HepG2 (cell line): Measurements from ENCODE around the gene TYR. TPM values are rescaled to one million over a fixed set of nuclear protein-coding genes. Genes with fewer than 3 reads are reported as not detected.

ENCODE experiments used
- ATAC-seq: fragments of 200-7000 bp; cut with Tn5 transposase; 3 replicates; pipeline ENCODE4 v1.9.1; 2020; ENCODE audit warnings: mild to moderate bottlenecking, moderate library complexity
- BruUV-seq: library from RNA; stranded (reverse); fragments of 400-500 nt; replicated peaks from 2 replicates; lab custom pipeline; 2021; lab: Mats Ljungman, UMichigan
- CTCF ChIA-PET: fragments of 300-600 bp; formaldehyde crosslinking; extraction: SDS; loops from one replicate; lab custom pipeline; 2021; ENCODE audit warnings: low total read pairs, inconsistent platforms, low intra/inter-chr PET ratio; lab: Yijun Ruan, JAX
- POLR2A ChIA-PET: fragments of 350-600 bp; sonication (Branson Sonifier 250); formaldehyde crosslinking; loops from one replicate; lab custom pipeline; 2020; ENCODE audit warnings: antibody characterized with exemption, inconsistent platforms; lab: Yijun Ruan, JAX
- DNase-seq: peaks from one replicate; pipeline ENCODE4 v3.0.0-alpha.2; 2015; ENCODE audit warnings: low spot score
- FAIRE-seq: peaks from 3 replicates; lab custom pipeline; 2011; peaks lifted over from hg19 to GRCh38; lab: Jason Lieb, UNC
- H2AFZ ChIP-seq: one replicate; pipeline ENCODE4 v1.6.1; 2011; ENCODE audit warnings: low read length, inconsistent platforms
- H3K27ac ChIP-seq: fragments of 300-600 bp; 3 replicates; pipeline ENCODE4 v1.8.0; 2011; ENCODE audit warnings: mixed run types, mild to moderate bottlenecking, mixed read lengths, low read length, inconsistent platforms; ENCODE audit not compliant: insufficient read depth; ENCODE audit errors: extremely low read length
- H3K27me3 ChIP-seq, 2 experiments: fragments of 200-600 bp in 1 of 2; 2 replicates in 1 of 2; 3 replicates in 1 of 2; pipeline versions ENCODE4 v1.6.0 to v1.8.0; 2011; ENCODE audit warnings: low read length in 2 of 2, mild to moderate bottlenecking in 2 of 2, moderate library complexity in 2 of 2, inconsistent platforms in 1 of 2; ENCODE audit not compliant: insufficient read depth in 2 of 2, control insufficient read depth in 1 of 2
- H3K36me3 ChIP-seq, 2 experiments: fragments of 200-600 bp in 1 of 2; replicated peaks in 1 of 2; 2 replicates in 1 of 2; 3 replicates in 1 of 2; pipeline versions ENCODE4 v1.5.1 to v1.8.0; 2011; ENCODE audit warnings: low read length in 2 of 2, inconsistent platforms in 1 of 2; ENCODE audit not compliant: insufficient read depth in 2 of 2, control insufficient read depth in 1 of 2
- H3K4me1 ChIP-seq: 2 replicates; pipeline ENCODE4 v1.5.1; 2012; ENCODE audit warnings: low read length, inconsistent platforms; ENCODE audit not compliant: insufficient read depth
- H3K4me2 ChIP-seq: 2 replicates; pipeline ENCODE4 v1.6.0; 2011; ENCODE audit warnings: low read depth, low read length, inconsistent platforms
- H3K4me3 ChIP-seq, 3 experiments: fragments of 200-600 bp in 1 of 3; sonication (generic), shearing (Covaris generic) in 1 of 3; replicated peaks in 1 of 3; 2 replicates each; pipeline ENCODE4 v1.5.1; 2011 to 2016; ENCODE audit warnings: low read length in 3 of 3, inconsistent platforms in 2 of 3, low read depth in 2 of 3, mild to moderate bottlenecking in 2 of 3, control low read depth in 1 of 3, mixed read lengths in 1 of 3; ENCODE audit not compliant: insufficient read depth in 1 of 3
- H3K79me2 ChIP-seq: one replicate; pipeline ENCODE4 v1.6.1; 2011; ENCODE audit warnings: low read length, inconsistent platforms; ENCODE audit not compliant: insufficient read depth
- H3K9ac ChIP-seq: 2 replicates; pipeline ENCODE4 v1.6.0; 2011; ENCODE audit warnings: mild to moderate bottlenecking, low read depth, low read length, inconsistent platforms; ENCODE audit not compliant: insufficient read depth
- H3K9me3 ChIP-seq: 2 replicates; pipeline ENCODE4 v1.5.1; 2012; ENCODE audit warnings: mild to moderate bottlenecking, low read length
- H4K20me1 ChIP-seq: 2 replicates; pipeline ENCODE4 v1.6.0; 2011; ENCODE audit warnings: inconsistent platforms, mild to moderate bottlenecking, low read length, moderate library complexity; ENCODE audit not compliant: insufficient read depth
- CCAR2 ChIP-seq: fragments of 200-400 bp; formaldehyde crosslinking; optimal IDR thresholded peaks from 2 replicates; pipeline ENCODE3; 2018; ENCODE audit warnings: low read depth, mild to moderate bottlenecking, low read length, moderate library complexity
- NPAS2 ChIP-seq: sonication (generic); formaldehyde crosslinking; IDR thresholded peaks from 2 replicates; pipeline ENCODE4 v1.8.0; 2022; ENCODE audit warnings: mild to moderate bottlenecking, missing genetic modification reagents, borderline replicate concordance
- RFX5 ChIP-seq: IDR thresholded peaks from 2 replicates; pipeline ENCODE4 v1.6.1; 2011; ENCODE audit warnings: low read depth, low read length, improper control_type of control experiment
- SIN3B ChIP-seq: fragments of 150-350 bp; IDR thresholded peaks from 2 replicates; pipeline ENCODE4 v1.6.1; 2014; ENCODE audit warnings: low read length
- SNRNP70 ChIP-seq: fragments of 200-400 bp; formaldehyde crosslinking; IDR thresholded peaks from 2 replicates; pipeline ENCODE4 v1.6.1; 2017; ENCODE audit warnings: mild to moderate bottlenecking, low read depth, low read length, moderate library complexity
- TP53 ChIP-seq: sonication (generic); formaldehyde crosslinking; conservative IDR thresholded peaks from 2 replicates; pipeline ENCODE4 v1.4.0; 2020; ENCODE audit warnings: missing genetic modification reagents
- ZBTB3 ChIP-seq: sonication (generic); formaldehyde crosslinking; IDR thresholded peaks from 2 replicates; pipeline ENCODE4 v1.4.0; 2020; ENCODE audit warnings: low read depth, mild to moderate bottlenecking, moderate library complexity, missing genetic modification reagents, borderline replicate concordance
- ZNF138 ChIP-seq: sonication (generic); formaldehyde crosslinking; IDR thresholded peaks from 2 replicates; pipeline ENCODE4 v1.5.0; 2020; ENCODE audit warnings: mild to moderate bottlenecking, low read depth, missing genetic modification reagents
- ZNF678 ChIP-seq: sonication (generic); formaldehyde crosslinking; IDR thresholded peaks from 2 replicates; pipeline ENCODE4 v1.4.0; 2020; ENCODE audit warnings: mild to moderate bottlenecking, missing genetic modification reagents
- ZSCAN9 ChIP-seq: IDR thresholded peaks from 2 replicates; pipeline ENCODE4 v1.6.1; 2016; ENCODE audit warnings: borderline replicate concordance
- ZZZ3 ChIP-seq: sonication (generic); formaldehyde crosslinking; IDR thresholded peaks from 2 replicates; pipeline ENCODE4 v1.4.0; 2020; ENCODE audit warnings: missing genetic modification reagents, mild to moderate bottlenecking, borderline replicate concordance
- WGBS: methylation state at CpG from one replicate; pipeline ENCODE4 v1.1.6; 2017; ENCODE audit warnings: low lambda C conversion rate; 5-methylcytosine and 5-hydroxymethylcytosine counted together
- in situ Hi-C: cut with HindIII; loops from 2 replicates; pipeline ENCODE4 v1.10.0; 2017; ENCODE audit warnings: low pct_unique_long_range_greater_than_20kb; ENCODE audit not compliant: extremely low pct_ligation_motif_present
- intact Hi-C: fragments of 100-400 bp; cut with micrococcal nuclease; formaldehyde crosslinking; loops from one replicate; pipeline ENCODE4 v1.10.0; 2022; ENCODE audit not compliant: unreplicated experiment
- polyA plus RNA-seq, 8 experiments: library from polyadenylated mRNA; depleted of rRNA in 3 of 8; stranded (reverse) in 7 of 8; unstranded in 1 of 8; fragments of >200 nt; fragmentation: Illumina TruSeq in 4 of 8; extraction: Trizol in 4 of 8; gene quantifications; 2 replicates each; pipeline versions ENCODE4 v1.2.1 to v1.2.3, GENCODE V29; 2011 to 2016; ENCODE audit warnings: low read depth in 4 of 8, missing spikeins in 1 of 8, mixed read lengths in 1 of 8; ENCODE audit not compliant: insufficient read depth in 1 of 8
- total RNA-seq, 5 experiments: library from RNA; depleted of rRNA; stranded (reverse); fragments of >200 nt; fragmentation: Illumina TruSeq; extraction: Trizol; gene quantifications; 2 replicates each; pipeline ENCODE4 v1.2.3, GENCODE V29; 2016; ENCODE audit warnings: low read depth in 1 of 5
- TF ChIP-seq, protein P1 (sequence below): sonication (generic); formaldehyde crosslinking; conservative IDR thresholded peaks from 2 replicates; pipeline ENCODE4 v1.4.0; 2020; ENCODE audit warnings: missing genetic modification reagents
- TF ChIP-seq, protein P2 (sequence below): sonication (generic); formaldehyde crosslinking; IDR thresholded peaks from 2 replicates; pipeline ENCODE4 v1.4.0; 2020; ENCODE audit warnings: low read depth, missing genetic modification reagents
- TF ChIP-seq, protein P3 (sequence below): sonication (generic); formaldehyde crosslinking; IDR thresholded peaks from 2 replicates; pipeline ENCODE4 v1.5.1; 2020; ENCODE audit warnings: mild to moderate bottlenecking, missing genetic modification reagents, moderate library complexity
- TF ChIP-seq, protein P4 (sequence below): sonication (generic); formaldehyde crosslinking; IDR thresholded peaks from 2 replicates; pipeline ENCODE4 v1.4.0; 2020; ENCODE audit warnings: missing genetic modification reagents; ENCODE audit errors: not compliant biosample characterization

Gene TYR
- total and polyA plus RNA-seq, 2 of the 13 experiments (the other 11 are each of a cell fraction or from before 2014, with no cell fraction given): not detected

DNA sequence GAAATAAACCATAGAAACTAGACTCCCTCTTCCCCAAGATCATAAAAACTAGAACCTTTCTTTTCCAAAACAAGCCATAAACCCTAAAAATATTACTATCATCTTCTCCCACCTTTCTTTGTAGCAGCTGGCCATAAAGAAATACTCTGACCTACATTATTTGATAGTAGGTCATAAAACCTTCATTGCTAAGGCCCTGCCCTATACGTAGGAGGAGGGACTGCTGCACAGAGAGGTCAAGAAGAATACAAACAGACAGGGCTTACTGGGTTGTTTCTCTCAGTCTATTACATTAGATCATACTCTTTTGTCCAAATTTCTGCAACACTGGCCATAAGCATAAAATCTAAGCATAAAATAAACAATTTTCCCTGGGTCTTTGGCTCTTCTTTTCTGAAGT is 101.5 kb downstream of the TYR start:
- Histone ChIP-seq H2AFZ (no peak overlapping the region), H4K20me1 (no peaks in the 10 kb centered on the region), H3K79me2 (no peaks in the 10 kb centered on the region), H3K4me1 (no peaks in the 10 kb centered on the region), H3K36me3 (no peaks in the 10 kb centered on the region), H3K9ac (no peak overlapping the region), H3K4me2 (no peak overlapping the region), H3K27ac (no peak overlapping the region), H3K9me3 (no peaks in the 10 kb centered on the region), H3K4me3 (no peak overlapping the region), H3K27me3 (no peaks in the 10 kb centered on the region)
- DNase-seq (no peak), ATAC-seq (no peak), FAIRE-seq (no peak)
- WGBS: 12% methylated on average over 1 of the region's 1 CpG
- BruUV-seq: no TSS peak
- CTCF ChIA-PET: no interaction called here
- in situ Hi-C loops: no loop called here
- POLR2A ChIA-PET: no interaction called here
- intact Hi-C loops: no loop called here
- TF ChIP-seq RFX5 (no peak), ZZZ3 (CRISPR knock-in tag) (no peak), ZNF138 (CRISPR knock-in tag) (no peak), SIN3B (no peak), ZNF678 (CRISPR knock-in tag) (no peak), SNRNP70 (no peak), CCAR2 (no peak), ZBTB3 (CRISPR knock-in tag) (no peak), NPAS2 (CRISPR knock-in tag) (no peak), TP53 (no peak), ZSCAN9 (no peak)
- TF ChIP-seq, protein P1, sequence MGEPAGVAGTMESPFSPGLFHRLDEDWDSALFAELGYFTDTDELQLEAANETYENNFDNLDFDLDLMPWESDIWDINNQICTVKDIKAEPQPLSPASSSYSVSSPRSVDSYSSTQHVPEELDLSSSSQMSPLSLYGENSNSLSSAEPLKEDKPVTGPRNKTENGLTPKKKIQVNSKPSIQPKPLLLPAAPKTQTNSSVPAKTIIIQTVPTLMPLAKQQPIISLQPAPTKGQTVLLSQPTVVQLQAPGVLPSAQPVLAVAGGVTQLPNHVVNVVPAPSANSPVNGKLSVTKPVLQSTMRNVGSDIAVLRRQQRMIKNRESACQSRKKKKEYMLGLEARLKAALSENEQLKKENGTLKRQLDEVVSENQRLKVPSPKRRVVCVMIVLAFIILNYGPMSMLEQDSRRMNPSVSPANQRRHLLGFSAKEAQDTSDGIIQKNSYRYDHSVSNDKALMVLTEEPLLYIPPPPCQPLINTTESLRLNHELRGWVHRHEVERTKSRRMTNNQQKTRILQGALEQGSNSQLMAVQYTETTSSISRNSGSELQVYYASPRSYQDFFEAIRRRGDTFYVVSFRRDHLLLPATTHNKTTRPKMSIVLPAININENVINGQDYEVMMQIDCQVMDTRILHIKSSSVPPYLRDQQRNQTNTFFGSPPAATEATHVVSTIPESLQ (CRISPR knock-in tag): no peak
- TF ChIP-seq, protein P2, sequence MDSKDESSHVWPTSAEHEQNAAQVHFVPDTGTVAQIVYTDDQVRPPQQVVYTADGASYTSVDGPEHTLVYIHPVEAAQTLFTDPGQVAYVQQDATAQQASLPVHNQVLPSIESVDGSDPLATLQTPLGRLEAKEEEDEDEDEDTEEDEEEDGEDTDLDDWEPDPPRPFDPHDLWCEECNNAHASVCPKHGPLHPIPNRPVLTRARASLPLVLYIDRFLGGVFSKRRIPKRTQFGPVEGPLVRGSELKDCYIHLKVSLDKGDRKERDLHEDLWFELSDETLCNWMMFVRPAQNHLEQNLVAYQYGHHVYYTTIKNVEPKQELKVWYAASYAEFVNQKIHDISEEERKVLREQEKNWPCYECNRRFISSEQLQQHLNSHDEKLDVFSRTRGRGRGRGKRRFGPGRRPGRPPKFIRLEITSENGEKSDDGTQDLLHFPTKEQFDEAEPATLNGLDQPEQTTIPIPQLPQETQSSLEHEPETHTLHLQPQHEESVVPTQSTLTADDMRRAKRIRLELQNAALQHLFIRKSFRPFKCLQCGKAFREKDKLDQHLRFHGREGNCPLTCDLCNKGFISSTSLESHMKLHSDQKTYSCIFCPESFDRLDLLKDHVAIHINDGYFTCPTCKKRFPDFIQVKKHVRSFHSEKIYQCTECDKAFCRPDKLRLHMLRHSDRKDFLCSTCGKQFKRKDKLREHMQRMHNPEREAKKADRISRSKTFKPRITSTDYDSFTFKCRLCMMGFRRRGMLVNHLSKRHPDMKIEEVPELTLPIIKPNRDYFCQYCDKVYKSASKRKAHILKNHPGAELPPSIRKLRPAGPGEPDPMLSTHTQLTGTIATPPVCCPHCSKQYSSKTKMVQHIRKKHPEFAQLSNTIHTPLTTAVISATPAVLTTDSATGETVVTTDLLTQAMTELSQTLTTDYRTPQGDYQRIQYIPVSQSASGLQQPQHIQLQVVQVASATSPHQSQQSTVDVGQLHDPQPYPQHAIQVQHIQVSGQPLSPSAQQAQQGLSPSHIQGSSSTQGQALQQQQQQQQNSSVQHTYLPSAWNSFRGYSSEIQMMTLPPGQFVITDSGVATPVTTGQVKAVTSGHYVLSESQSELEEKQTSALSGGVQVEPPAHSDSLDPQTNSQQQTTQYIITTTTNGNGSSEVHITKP: no peak
- TF ChIP-seq, protein P3, sequence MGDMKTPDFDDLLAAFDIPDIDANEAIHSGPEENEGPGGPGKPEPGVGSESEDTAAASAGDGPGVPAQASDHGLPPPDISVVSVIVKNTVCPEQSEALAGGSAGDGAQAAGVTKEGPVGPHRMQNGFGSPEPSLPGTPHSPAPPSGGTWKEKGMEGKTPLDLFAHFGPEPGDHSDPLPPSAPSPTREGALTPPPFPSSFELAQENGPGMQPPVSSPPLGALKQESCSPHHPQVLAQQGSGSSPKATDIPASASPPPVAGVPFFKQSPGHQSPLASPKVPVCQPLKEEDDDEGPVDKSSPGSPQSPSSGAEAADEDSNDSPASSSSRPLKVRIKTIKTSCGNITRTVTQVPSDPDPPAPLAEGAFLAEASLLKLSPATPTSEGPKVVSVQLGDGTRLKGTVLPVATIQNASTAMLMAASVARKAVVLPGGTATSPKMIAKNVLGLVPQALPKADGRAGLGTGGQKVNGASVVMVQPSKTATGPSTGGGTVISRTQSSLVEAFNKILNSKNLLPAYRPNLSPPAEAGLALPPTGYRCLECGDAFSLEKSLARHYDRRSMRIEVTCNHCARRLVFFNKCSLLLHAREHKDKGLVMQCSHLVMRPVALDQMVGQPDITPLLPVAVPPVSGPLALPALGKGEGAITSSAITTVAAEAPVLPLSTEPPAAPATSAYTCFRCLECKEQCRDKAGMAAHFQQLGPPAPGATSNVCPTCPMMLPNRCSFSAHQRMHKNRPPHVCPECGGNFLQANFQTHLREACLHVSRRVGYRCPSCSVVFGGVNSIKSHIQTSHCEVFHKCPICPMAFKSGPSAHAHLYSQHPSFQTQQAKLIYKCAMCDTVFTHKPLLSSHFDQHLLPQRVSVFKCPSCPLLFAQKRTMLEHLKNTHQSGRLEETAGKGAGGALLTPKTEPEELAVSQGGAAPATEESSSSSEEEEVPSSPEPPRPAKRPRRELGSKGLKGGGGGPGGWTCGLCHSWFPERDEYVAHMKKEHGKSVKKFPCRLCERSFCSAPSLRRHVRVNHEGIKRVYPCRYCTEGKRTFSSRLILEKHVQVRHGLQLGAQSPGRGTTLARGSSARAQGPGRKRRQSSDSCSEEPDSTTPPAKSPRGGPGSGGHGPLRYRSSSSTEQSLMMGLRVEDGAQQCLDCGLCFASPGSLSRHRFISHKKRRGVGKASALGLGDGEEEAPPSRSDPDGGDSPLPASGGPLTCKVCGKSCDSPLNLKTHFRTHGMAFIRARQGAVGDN (CRISPR knock-in tag): no peak
- TF ChIP-seq, protein P4, sequence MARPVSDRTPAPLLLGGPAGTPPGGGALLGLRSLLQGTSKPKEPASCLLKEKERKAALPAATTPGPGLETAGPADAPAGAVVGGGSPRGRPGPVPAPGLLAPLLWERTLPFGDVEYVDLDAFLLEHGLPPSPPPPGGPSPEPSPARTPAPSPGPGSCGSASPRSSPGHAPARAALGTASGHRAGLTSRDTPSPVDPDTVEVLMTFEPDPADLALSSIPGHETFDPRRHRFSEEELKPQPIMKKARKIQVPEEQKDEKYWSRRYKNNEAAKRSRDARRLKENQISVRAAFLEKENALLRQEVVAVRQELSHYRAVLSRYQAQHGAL (CRISPR knock-in tag): no peak
